BJ (cell line): Measurements from ENCODE around the gene COG2. TPM values are rescaled to one million over a fixed set of nuclear protein-coding genes. Genes with fewer than 3 reads are reported as not detected.

Experiments
- CTCF ChIA-PET: fragments of 350-600 bp; formaldehyde crosslinking; extraction: SDS; loops from one replicate; lab custom pipeline; 2021; ENCODE audit warnings: antibody characterized with exemption, inconsistent platforms; lab: Yijun Ruan, JAX
- POLR2A ChIA-PET: fragments of 300-600 bp; sonication (Branson Sonifier 250); formaldehyde crosslinking; extraction: SDS; loops from one replicate; lab custom pipeline; 2021; ENCODE audit warnings: antibody characterized with exemption; lab: Charles Lee
- DNase-seq: peaks from one replicate; pipeline ENCODE4 v3.0.0-alpha.2; 2011; ENCODE audit warnings: low read depth
- H3K27me3 ChIP-seq: 2 replicates; pipeline ENCODE4 v1.6.0; 2011; ENCODE audit warnings: low read length; ENCODE audit not compliant: control insufficient read depth, insufficient read depth
- H3K36me3 ChIP-seq: 2 replicates; pipeline ENCODE4 v1.5.1; 2011; ENCODE audit warnings: low read length; ENCODE audit not compliant: control insufficient read depth, insufficient read depth
- H3K4me3 ChIP-seq: 2 replicates; pipeline ENCODE4 v1.5.1; 2011; ENCODE audit warnings: low read depth, mild to moderate bottlenecking, control low read depth, low read length
- CTCF ChIP-seq: IDR thresholded peaks from 2 replicates; pipeline ENCODE4 v1.5.1; 2011; ENCODE audit warnings: low read depth, mild to moderate bottlenecking, control low read depth, inconsistent platforms, low read length, moderate library complexity; ENCODE audit not compliant: insufficient read depth
- polyA plus RNA-seq: library from polyadenylated mRNA; depleted of rRNA; stranded (reverse); fragments of >200 nt; gene quantifications from 2 replicates; pipeline ENCODE4 v1.2.3, GENCODE V29; 2011

The COG2 gene
- polyA plus RNA-seq, 1 experiment, result 12.0 TPM

GRCh38 chr1:230693221-230693620, 50.9 kb downstream of the COG2 start:
- Histone ChIP-seq H3K27me3 (no peaks in the 10 kb centered on the region), H3K36me3 (peaks cover 15% of the 10 kb centered on the region), H3K4me3 (no peak overlapping the region)
- CTCF ChIA-PET, result no interaction called here
- POLR2A ChIA-PET, result no interaction called here
- no peak for DNase-seq
- TF ChIP-seq CTCF, result no peak

- ChIA-PET POLR2A (no interaction called here), CTCF (no interaction called here)
- no peaks in the 10 kb centered on the region for H3K27me3 ChIP-seq
- no peak overlapping the region for H3K4me3 ChIP-seq
- peaks cover 12% of the 10 kb centered on the region for H3K36me3 ChIP-seq
- TF ChIP-seq CTCF, result no peak
- no peak for DNase-seq
Measured at GRCh38 chr1:230693777-230694176, 51.5 kb downstream of the COG2 start.

- no peak for DNase-seq
- no peak overlapping the region for H3K4me3 ChIP-seq
- H3K27me3 ChIP-seq, result no peaks in the 10 kb centered on the region
- ChIA-PET POLR2A (no interaction called here), CTCF (no interaction called here)
- peaks cover 12% of the 10 kb centered on the region for H3K36me3 ChIP-seq
- TF ChIP-seq CTCF, result no peak
Measured at GRCh38 chr1:230694464-230694863, 52.2 kb downstream of the COG2 start.

GRCh38 chr1:230694991-230695390, 52.7 kb downstream of the COG2 start:
- peaks cover 12% of the 10 kb centered on the region for H3K36me3 ChIP-seq
- no peak overlapping the region for H3K4me3 ChIP-seq
- ChIA-PET POLR2A (no interaction called here), CTCF (no interaction called here)
- TF ChIP-seq CTCF, result no peak
- no peak for DNase-seq
- H3K27me3 ChIP-seq, result no peaks in the 10 kb centered on the region

GRCh38 chr1:230696218-230696617, 53.9 kb downstream of the COG2 start:
- H3K4me3 ChIP-seq, result no peak overlapping the region
- POLR2A ChIA-PET, result no interaction called here
- no peak for DNase-seq
- H3K27me3 ChIP-seq, result no peaks in the 10 kb centered on the region
- H3K36me3 ChIP-seq, result peaks cover 9% of the 10 kb centered on the region
- TF ChIP-seq CTCF, result no peak
- CTCF ChIA-PET, result no interaction called here
